ENCODE results near the gene NUDT9.

GRCh38 chr4:87409420-87409939 lies 12.9 kb upstream of the NUDT9 start:
- TF ChIP-seq, protein P1, sequence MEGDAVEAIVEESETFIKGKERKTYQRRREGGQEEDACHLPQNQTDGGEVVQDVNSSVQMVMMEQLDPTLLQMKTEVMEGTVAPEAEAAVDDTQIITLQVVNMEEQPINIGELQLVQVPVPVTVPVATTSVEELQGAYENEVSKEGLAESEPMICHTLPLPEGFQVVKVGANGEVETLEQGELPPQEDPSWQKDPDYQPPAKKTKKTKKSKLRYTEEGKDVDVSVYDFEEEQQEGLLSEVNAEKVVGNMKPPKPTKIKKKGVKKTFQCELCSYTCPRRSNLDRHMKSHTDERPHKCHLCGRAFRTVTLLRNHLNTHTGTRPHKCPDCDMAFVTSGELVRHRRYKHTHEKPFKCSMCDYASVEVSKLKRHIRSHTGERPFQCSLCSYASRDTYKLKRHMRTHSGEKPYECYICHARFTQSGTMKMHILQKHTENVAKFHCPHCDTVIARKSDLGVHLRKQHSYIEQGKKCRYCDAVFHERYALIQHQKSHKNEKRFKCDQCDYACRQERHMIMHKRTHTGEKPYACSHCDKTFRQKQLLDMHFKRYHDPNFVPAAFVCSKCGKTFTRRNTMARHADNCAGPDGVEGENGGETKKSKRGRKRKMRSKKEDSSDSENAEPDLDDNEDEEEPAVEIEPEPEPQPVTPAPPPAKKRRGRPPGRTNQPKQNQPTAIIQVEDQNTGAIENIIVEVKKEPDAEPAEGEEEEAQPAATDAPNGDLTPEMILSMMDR (conservative IDR thresholded peaks at IDR 0.05 in 1 of 2, IDR thresholded peaks at IDR 0.05 in 1 of 2; ENCODE audit: low read depth in 1 of 2, low read length in 2 of 2) = no peak
- no peak for TF ChIP-seq EZH2 (IDR thresholded peaks at IDR 0.05; ENCODE audit: low read length, missing control alignments)

All from fibroblast of lung (primary cell).